Measurements from ENCODE around the gene MEIS2. TPM values are rescaled to one million over a fixed set of nuclear protein-coding genes. Genes with fewer than 3 reads are reported as not detected.

Gene MEIS2
- polyA plus RNA-seq, 1 donor from 2014 or later, result not detected

DNA sequence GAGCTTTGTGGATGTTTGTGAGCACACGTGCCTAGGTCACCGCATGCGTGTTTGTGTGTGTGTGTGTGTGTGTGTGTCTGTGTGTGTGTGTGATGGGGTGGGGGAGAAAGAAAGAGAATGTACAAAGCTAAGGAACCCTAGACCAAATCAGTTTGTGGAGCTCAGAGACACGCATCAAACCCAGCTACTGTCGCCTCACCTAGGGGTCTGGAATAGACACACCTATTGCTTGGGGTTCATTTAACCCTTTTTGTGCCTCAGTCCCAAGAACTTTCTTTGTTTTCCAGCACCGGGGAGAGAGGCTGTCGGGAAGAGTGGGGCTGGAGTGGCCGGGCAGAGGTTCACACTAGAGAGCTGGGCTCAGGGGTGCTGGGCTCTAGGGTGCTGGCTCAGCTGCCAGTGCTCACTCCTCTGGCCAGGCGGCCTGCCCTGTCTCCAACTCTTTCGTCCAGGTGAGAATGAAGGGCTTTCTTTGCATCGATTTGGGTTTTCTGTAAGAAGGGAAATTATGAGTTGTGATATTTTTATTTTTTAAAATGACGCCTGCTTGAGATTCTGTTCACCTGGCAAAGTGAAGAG is 221.6 kb downstream of the MEIS2 start:
- peak overlapping the region in 1 of 4 donors; percentile 74 for H3K4me3 Mint-ChIP-seq
- no peak overlapping the region for H3K27ac Mint-ChIP-seq
- H3K27me3 Mint-ChIP-seq, result peaks cover 59% of the 10 kb centered on the region
- H3K36me3 Mint-ChIP-seq, result no peaks in the 10 kb centered on the region
- peaks cover 0 to 2% (median 0%) of the 10 kb centered on the region in 3 donors for H3K9me3 Mint-ChIP-seq
- H3K4me1 Mint-ChIP-seq, result peaks cover 0 to 8% (median 5%) of the 10 kb centered on the region in 3 donors

GRCh38 chr15:36877796-36878683 is 222.3 kb downstream of the MEIS2 start:
- Mint-ChIP-seq H3K36me3 (no peaks in the 10 kb centered on the region), H3K27me3 (peaks cover 53% of the 10 kb centered on the region), H3K27ac (no peak overlapping the region), H3K4me3 (peak overlapping the region in 2 of 4 donors; percentile 74 to 85), H3K9me3 (peaks cover 0 to 2% (median 0%) of the 10 kb centered on the region in 3 donors), H3K4me1 (peaks cover 0 to 8% (median 5%) of the 10 kb centered on the region in 3 donors)

- H3K4me1 Mint-ChIP-seq, result peaks cover 0 to 5% (median 3%) of the 10 kb centered on the region in 3 donors
- peaks cover 46% of the 10 kb centered on the region for H3K27me3 Mint-ChIP-seq
- H3K4me3 Mint-ChIP-seq, result peak overlapping the region in 1 of 4 donors; percentile 56
- H3K27ac Mint-ChIP-seq, result no peak overlapping the region
- H3K36me3 Mint-ChIP-seq, result no peaks in the 10 kb centered on the region
- peaks cover 0 to 2% (median 0%) of the 10 kb centered on the region in 3 donors for H3K9me3 Mint-ChIP-seq
Measured at GRCh38 chr15:36877294-36877693, 223.1 kb downstream of the MEIS2 start.

- H3K27me3 Mint-ChIP-seq, result peaks cover 35% of the 10 kb centered on the region
- H3K4me1 Mint-ChIP-seq, result peaks cover 0 to 5% (median 3%) of the 10 kb centered on the region in 3 donors
- H3K36me3 Mint-ChIP-seq, result no peaks in the 10 kb centered on the region
- no peak overlapping the region for H3K4me3 Mint-ChIP-seq
- H3K27ac Mint-ChIP-seq, result no peak overlapping the region
- peaks cover 0 to 2% (median 0%) of the 10 kb centered on the region in 3 donors for H3K9me3 Mint-ChIP-seq
Measured at GRCh38 chr15:36875740-36876334, 224.5 kb downstream of the MEIS2 start.

GRCh38 chr15:36874930-36875329 is 225.4 kb downstream of the MEIS2 start:
- no peaks in the 10 kb centered on the region for H3K36me3 Mint-ChIP-seq
- peaks cover 0 to 2% (median 0%) of the 10 kb centered on the region in 3 donors for H3K9me3 Mint-ChIP-seq
- no peak overlapping the region for H3K27ac Mint-ChIP-seq
- no peak overlapping the region for H3K4me3 Mint-ChIP-seq
- peaks cover 29% of the 10 kb centered on the region for H3K27me3 Mint-ChIP-seq
- H3K4me1 Mint-ChIP-seq, result peaks cover 0 to 5% (median 3%) of the 10 kb centered on the region in 3 donors

GRCh38 chr15:36867436-36867835 is 232.9 kb downstream of the MEIS2 start:
- Mint-ChIP-seq H3K4me1 (peaks cover 0 to 2% (median 0%) of the 10 kb centered on the region in 3 donors), H3K27me3 (no peaks in the 10 kb centered on the region), H3K4me3 (no peak overlapping the region), H3K9me3 (no peaks in the 10 kb centered on the region), H3K27ac (no peak overlapping the region), H3K36me3 (no peaks in the 10 kb centered on the region)

DNA sequence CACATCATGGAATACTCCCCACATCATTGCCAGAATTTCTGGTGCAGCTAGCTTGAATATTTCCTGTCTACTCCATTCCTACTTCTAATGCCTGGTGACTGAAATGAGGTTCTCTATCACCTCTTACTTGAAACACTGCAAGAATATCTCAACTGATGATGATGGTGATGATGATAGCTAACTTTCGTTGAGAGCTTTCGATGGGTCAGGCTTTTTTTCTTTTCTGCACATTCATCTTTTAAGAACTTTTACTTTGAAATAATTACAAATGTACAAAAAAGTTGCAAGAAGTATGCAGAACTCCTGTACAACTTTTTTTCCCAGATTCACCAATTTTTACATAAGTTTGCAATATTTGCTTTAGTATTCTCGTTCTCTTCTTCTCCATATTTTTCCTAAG is 233.5 kb downstream of the MEIS2 start:
- no peaks in the 10 kb centered on the region for H3K27me3 Mint-ChIP-seq
- H3K4me3 Mint-ChIP-seq, result no peak overlapping the region
- peaks cover 0 to 2% (median 0%) of the 10 kb centered on the region in 3 donors for H3K4me1 Mint-ChIP-seq
- peak overlapping the region in 1 of 3 donors; percentile 13 for H3K27ac Mint-ChIP-seq
- no peaks in the 10 kb centered on the region for H3K36me3 Mint-ChIP-seq
- no peaks in the 10 kb centered on the region for H3K9me3 Mint-ChIP-seq

DNA sequence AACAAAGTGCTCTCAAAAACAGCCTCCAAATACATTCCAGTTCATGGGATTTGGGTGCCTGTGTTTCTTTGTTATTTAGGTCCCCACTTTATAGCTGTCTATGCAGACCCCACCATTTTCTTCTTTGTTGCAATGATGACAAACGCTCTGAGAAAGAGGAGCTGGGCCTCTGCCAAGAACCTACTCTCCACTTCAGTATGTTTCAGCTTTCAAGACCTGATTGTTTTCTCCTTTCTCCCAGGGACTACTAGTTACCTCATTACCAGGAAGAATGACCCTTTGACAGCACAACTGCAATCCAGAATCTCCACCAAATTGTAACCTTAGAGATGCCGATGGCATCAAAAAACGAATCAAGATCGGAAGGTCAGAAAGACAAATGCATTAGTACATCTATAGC is 236.8 kb downstream of the MEIS2 start:
- no peak overlapping the region for H3K27ac Mint-ChIP-seq
- H3K4me3 Mint-ChIP-seq, result no peak overlapping the region
- H3K9me3 Mint-ChIP-seq, result no peaks in the 10 kb centered on the region
- peaks cover 2% of the 10 kb centered on the region for H3K36me3 Mint-ChIP-seq
- H3K4me1 Mint-ChIP-seq, result peaks cover 0 to 2% (median 0%) of the 10 kb centered on the region in 3 donors
- no peaks in the 10 kb centered on the region for H3K27me3 Mint-ChIP-seq

- peaks cover 0 to 3% (median 0%) of the 10 kb centered on the region in 3 donors for H3K9me3 Mint-ChIP-seq
- no peak overlapping the region for H3K4me3 Mint-ChIP-seq
- H3K27ac Mint-ChIP-seq, result no peak overlapping the region
- H3K27me3 Mint-ChIP-seq, result peaks cover 2% of the 10 kb centered on the region
- peaks cover 2% of the 10 kb centered on the region for H3K36me3 Mint-ChIP-seq
- H3K4me1 Mint-ChIP-seq, result peaks cover 0 to 2% (median 0%) of the 10 kb centered on the region in 3 donors
Measured at GRCh38 chr15:36860792-36861191, 239.6 kb downstream of the MEIS2 start.

- Mint-ChIP-seq H3K36me3 (peaks cover 2% of the 10 kb centered on the region), H3K27ac (no peak overlapping the region), H3K4me3 (no peak overlapping the region), H3K4me1 (no peaks in the 10 kb centered on the region), H3K9me3 (peaks cover 2 to 3% (median 3%) of the 10 kb centered on the region in 3 donors), H3K27me3 (peaks cover 2% of the 10 kb centered on the region)
Measured at GRCh38 chr15:36858423-36858822, 241.9 kb downstream of the MEIS2 start.

DNA sequence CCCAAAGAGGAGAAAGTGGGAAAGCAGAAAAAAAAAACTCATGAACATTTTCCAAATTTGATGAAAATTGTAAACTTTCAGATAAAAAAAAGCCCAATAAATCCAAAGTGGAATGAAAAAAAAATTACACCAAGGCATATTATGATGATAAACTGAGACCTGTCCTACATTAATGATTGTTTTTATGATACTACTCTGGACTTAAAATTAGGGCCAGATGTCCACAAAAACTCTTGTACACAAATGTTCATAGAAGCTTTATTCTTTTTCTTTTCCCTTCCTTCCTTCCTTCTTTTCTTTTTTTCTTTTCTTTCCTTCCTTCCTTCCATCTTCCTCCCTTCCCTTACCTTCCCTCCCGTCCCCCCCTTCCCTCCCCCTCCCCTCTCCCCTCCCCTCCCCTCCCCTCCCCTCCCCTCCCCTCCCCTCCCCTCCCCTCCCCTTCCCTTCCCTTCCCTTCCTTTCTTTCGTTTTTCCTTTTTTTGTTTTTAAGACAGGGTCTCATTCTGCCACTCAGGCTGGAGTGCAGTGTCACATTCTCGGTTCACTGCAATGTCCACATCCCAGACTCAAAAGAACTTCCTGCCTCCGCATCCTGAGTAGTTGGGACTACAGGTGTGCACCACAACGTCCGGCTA is 243.9 kb downstream of the MEIS2 start:
- Mint-ChIP-seq H3K27me3 (peaks cover 2% of the 10 kb centered on the region), H3K4me1 (no peaks in the 10 kb centered on the region), H3K36me3 (peaks cover 2% of the 10 kb centered on the region), H3K27ac (no peak overlapping the region), H3K4me3 (no peak overlapping the region), H3K9me3 (peaks cover 3 to 5% (median 3%) of the 10 kb centered on the region in 3 donors)

DNA sequence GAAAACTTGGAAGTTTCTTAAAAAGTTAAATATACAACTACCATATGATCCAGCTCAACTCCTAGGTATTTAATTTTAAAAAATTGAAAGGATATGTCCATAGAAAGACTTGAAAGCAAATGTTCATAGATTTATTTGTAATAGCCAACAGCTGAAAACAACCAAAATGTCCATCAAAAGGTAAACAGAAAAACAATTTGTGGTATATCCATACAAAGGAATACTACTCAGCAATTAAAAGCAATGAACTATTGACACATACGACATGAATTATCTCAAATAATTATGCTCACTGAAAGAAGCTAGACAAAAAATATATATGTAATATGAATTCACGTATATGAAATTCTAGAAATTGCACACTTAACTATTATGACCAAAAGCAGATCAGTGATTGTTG is 249.5 kb downstream of the MEIS2 start:
- Mint-ChIP-seq H3K4me3 (no peak overlapping the region), H3K36me3 (no peaks in the 10 kb centered on the region), H3K27ac (no peak overlapping the region), H3K27me3 (peaks cover 4% of the 10 kb centered on the region), H3K9me3 (peaks cover 2 to 5% (median 3%) of the 10 kb centered on the region in 3 donors), H3K4me1 (no peaks in the 10 kb centered on the region)

GRCh38 chr15:36845270-36845669 is 255.1 kb downstream of the MEIS2 start:
- no peak overlapping the region for H3K27ac Mint-ChIP-seq
- H3K27me3 Mint-ChIP-seq, result peaks cover 8% of the 10 kb centered on the region

GRCh38 chr15:36844534-36844998 is 255.8 kb downstream of the MEIS2 start:
- Mint-ChIP-seq H3K27ac (no peak overlapping the region), H3K9me3 (peaks cover 0 to 2% (median 1%) of the 10 kb centered on the region in 3 donors), H3K4me3 (no peak overlapping the region), H3K27me3 (peaks cover 7% of the 10 kb centered on the region), H3K36me3 (no peaks in the 10 kb centered on the region), H3K4me1 (no peaks in the 10 kb centered on the region)

More at GRCh38 chr15:36845270-36845669, 255.1 kb downstream of the MEIS2 start:
- Mint-ChIP-seq H3K9me3 (peaks cover 0 to 2% (median 1%) of the 10 kb centered on the region in 3 donors), H3K4me3 (no peak overlapping the region), H3K4me1 (no peaks in the 10 kb centered on the region), H3K36me3 (no peaks in the 10 kb centered on the region)

Measured in IgD-negative memory B cell (primary cell).